Adipocyte (in vitro differentiated cells): ENCODE results near the gene COX4I1.
A peak's percentile ranks its signal among the peaks of the same experiment; 100 is the strongest.

ENCODE experiments used
- DNase-seq: peaks from one replicate; pipeline ENCODE4 v3.0.0-alpha.2; 2015; ENCODE audit warnings: low read depth
- H3K27me3 ChIP-seq: replicated peaks from 2 replicates; pipeline ENCODE4 v1.7.0; 2013; ENCODE audit warnings: mild to moderate bottlenecking, low read length, moderate library complexity; ENCODE audit not compliant: control insufficient read depth, insufficient read depth
- H3K36me3 ChIP-seq: 2 replicates; pipeline ENCODE4 v1.7.0; 2013; ENCODE audit warnings: low read length, mild to moderate bottlenecking, moderate library complexity; ENCODE audit not compliant: control insufficient read depth, insufficient read depth, severe bottlenecking
- H3K4me1 ChIP-seq: 2 replicates; pipeline ENCODE4 v1.7.0; 2013; ENCODE audit warnings: mild to moderate bottlenecking, low read length, moderate library complexity; ENCODE audit not compliant: control insufficient read depth, insufficient read depth
- H3K4me3 ChIP-seq: 2 replicates; pipeline ENCODE4 v1.7.0; 2013; ENCODE audit warnings: mild to moderate bottlenecking, low read length, moderate library complexity
- H3K9ac ChIP-seq: 2 replicates; pipeline ENCODE4 v1.7.0; 2013; ENCODE audit warnings: mild to moderate bottlenecking, low read length, moderate library complexity
- H3K9me3 ChIP-seq: 2 replicates; pipeline ENCODE4 v1.7.0; 2013; ENCODE audit warnings: mild to moderate bottlenecking, low read length, moderate library complexity; ENCODE audit not compliant: control insufficient read depth

The COX4I1 gene

DNA sequence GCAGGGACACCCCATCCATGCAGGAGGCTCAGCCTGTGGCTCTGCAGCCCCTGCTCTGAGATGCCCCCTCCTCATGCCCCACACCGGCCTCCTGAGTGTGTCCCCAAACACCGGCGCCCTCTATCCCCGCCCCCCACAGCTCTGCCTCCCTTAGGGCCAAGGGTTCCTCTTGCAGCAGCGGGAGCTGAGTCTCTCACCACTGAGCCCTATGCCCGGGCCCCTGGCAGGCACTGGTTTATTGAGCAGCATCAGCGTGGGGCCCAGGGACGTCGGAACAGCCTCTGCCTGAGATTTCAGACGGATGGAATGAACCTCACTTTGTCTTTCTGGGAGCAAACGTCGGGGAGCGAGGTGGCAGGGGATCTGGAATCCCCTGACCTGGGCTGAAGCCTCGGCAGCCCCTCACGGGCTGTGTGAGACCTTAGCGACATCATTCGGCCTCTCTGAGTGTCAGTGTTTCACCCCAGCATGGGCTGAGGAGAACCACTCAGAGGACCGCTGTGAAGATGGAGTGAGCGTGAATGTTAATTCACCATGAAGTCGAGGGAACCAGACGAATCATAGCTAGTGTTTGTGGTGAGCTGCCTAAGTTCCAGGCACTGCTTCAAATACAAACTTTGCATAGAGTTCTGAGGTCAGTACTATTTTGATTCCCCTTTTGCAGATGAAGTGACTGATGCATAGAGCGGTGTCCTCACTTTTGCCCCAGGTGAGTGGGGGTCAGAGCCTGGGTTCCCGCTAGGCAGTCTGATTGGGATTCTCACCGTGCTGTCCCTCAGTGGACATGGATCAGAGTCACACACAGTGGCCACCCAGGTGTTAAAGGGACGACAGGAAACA lies 43.3 kb upstream of the COX4I1 start:
- Histone ChIP-seq H3K4me3 (no peak overlapping the region), H3K27me3 (peaks cover 27% of the 10 kb centered on the region), H3K9me3 (no peaks in the 10 kb centered on the region), H3K36me3 (no peaks in the 10 kb centered on the region), H3K4me1 (peaks cover 3% of the 10 kb centered on the region), H3K9ac (no peak overlapping the region)
- no peak for DNase-seq

DNA sequence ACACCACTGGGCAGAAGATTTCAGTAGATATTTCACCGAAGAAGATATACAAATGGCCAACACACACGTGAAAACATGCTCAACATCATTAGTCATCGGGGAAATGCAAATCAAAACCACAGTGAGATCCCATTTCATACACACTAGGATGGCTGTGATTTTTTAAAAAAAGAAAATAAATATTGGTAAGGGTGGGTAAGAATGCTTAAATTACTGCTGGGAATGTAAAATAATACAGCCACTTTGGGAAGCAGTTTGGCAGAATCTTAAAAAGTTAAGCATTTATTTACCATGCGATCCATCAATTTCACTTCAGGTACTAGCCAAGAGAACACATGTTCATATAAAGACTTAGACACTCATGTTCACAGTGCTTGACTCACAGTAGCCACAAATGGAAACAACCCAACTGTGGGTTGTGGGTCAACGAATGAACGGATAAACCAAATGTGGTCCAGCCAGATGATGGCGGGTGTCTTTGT lies 42.1 kb upstream of the COX4I1 start:
- Histone ChIP-seq H3K27me3 (peaks cover 25% of the 10 kb centered on the region), H3K9me3 (no peaks in the 10 kb centered on the region), H3K36me3 (no peaks in the 10 kb centered on the region), H3K4me3 (no peak overlapping the region), H3K9ac (no peak overlapping the region), H3K4me1 (no peaks in the 10 kb centered on the region)
- DNase-seq, result peak; percentile 62

DNA sequence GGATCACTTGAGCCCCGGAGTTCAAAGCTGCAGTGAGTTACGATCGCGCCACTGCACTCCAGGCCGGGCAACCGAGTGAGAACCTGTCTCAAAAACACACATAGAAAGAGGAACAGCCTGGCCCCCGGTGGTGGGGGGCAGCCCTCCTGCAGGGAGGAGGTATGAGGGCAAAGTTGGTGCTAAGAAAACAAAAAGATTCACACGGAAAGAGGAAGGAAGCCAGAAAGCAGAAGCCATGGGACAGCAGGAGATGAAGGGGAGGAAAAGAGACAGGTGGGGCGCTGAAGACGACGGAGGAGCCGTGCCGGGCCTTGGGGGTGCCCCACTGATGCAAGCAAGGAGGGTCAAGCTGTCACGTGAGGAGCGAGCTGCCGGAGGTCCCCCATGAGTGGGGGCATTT lies 40.4 kb upstream of the COX4I1 start:
- no peaks in the 10 kb centered on the region for H3K36me3 ChIP-seq
- H3K4me1 ChIP-seq, result no peaks in the 10 kb centered on the region
- H3K9me3 ChIP-seq, result no peaks in the 10 kb centered on the region
- no peak overlapping the region for H3K9ac ChIP-seq
- H3K27me3 ChIP-seq, result peaks cover 23% of the 10 kb centered on the region
- DNase-seq, result no peak
- no peak overlapping the region for H3K4me3 ChIP-seq

DNA sequence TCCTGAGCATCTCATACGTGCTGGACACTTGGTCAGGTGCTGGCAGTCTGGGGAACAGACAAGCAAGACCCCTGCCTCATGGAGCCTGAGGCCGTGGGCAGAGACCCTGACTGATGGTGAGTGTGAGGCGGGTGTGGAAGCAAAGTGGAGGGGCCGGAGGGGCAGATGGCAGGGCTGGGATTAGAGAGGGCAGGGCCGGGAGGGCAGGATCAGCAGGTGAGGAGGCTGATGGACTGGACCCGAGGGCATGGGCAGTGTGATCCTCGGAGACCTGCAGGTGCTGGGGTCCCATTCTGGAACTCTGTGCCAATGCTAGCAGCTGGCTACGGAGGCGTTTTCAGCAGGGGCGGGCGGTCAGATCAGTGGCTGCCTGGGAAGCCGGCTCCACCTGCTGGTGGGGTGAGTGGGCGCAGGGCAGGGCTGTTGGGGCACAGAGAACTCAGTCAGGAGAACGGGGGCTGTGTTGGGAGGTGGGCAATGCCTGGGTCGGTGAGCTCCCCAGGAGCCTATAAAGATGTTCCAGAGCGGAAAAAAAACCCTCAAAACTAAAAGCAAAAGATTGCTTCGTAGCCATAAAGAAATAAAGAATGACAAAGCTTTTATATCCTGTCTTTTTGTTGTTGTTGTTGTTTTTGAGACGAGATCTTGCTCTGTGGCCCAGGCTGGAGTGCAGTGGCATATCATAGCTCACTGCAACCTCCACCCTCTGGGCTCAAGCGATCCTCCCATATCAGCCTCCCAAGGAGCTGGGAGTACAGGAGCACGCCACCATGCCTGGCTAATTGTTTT lies 39.7 kb upstream of the COX4I1 start:
- Histone ChIP-seq H3K9me3 (no peaks in the 10 kb centered on the region), H3K9ac (no peak overlapping the region), H3K27me3 (peaks cover 23% of the 10 kb centered on the region), H3K4me1 (no peaks in the 10 kb centered on the region), H3K36me3 (no peaks in the 10 kb centered on the region), H3K4me3 (no peak overlapping the region)
- DNase-seq, result no peak

DNA sequence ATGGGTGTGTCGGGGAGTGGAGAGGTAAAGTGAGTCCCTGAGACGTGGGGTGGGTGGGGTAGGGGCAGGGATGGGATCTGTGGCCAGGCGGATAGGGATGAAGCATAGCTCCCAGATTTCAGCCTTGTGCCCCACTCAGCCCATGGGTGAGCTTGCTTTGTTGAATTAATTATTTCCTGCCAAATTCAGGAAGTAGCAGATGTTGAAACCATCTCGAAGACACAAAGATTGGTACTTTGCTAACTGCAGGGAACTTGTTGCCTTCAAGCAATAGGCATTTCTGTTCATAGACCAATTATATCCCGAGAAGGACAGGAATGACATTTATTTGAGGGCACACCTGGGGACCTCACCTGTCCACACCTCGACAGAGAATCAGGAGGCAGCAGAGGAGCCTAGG lies 37.6 kb upstream of the COX4I1 start:
- no peak for DNase-seq
- Histone ChIP-seq H3K4me3 (no peak overlapping the region), H3K4me1 (no peaks in the 10 kb centered on the region), H3K27me3 (peaks cover 23% of the 10 kb centered on the region), H3K36me3 (no peaks in the 10 kb centered on the region), H3K9ac (no peak overlapping the region), H3K9me3 (no peaks in the 10 kb centered on the region)

DNA sequence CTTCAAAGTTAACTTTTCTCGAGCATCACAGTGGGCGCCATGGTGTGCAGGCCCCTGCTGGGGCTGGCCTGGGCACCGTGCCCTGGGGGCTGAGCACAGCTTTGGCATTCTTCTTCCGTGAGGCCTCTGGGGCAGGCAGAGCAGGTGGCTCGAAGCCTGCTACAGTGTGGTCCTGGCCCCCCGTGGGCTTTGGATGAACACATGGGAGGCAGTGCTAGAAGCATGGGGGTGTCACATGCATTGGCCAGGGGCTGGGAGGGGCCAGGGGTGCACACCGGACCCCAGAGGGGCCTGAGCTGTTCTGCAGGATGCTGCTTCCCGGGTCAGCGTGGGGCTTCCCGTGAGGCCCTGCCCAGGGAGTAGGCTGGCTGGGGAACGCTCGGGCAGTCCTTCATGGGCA lies 36.5 kb upstream of the COX4I1 start:
- Histone ChIP-seq H3K4me1 (peaks cover 8% of the 10 kb centered on the region), H3K9me3 (no peaks in the 10 kb centered on the region), H3K4me3 (no peak overlapping the region), H3K36me3 (no peaks in the 10 kb centered on the region), H3K27me3 (peaks cover 23% of the 10 kb centered on the region), H3K9ac (no peak overlapping the region)
- DNase-seq, result no peak

DNA sequence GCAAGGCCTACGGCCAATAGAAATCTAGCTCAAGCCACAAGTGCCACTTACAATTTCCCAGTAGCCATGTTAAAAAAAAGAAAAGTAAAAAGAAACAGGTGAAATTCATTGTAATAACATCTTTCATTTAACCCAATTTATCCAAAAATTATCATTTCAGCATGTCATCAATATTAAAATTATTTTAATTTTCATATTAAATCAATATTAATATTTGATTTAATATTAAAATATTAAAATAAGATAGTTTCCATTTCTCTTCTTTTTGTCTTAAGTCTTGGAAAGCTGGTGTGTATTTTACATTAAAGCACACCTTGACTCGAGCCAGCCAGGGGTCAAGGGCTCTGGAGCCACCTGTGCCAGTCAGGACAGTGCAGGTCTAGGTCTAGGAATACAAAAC lies 35.9 kb upstream of the COX4I1 start:
- H3K4me3 ChIP-seq, result no peak overlapping the region
- H3K36me3 ChIP-seq, result no peaks in the 10 kb centered on the region
- H3K4me1 ChIP-seq, result peaks cover 12% of the 10 kb centered on the region
- no peaks in the 10 kb centered on the region for H3K9me3 ChIP-seq
- DNase-seq, result no peak
- no peak overlapping the region for H3K9ac ChIP-seq
- H3K27me3 ChIP-seq, result peaks cover 23% of the 10 kb centered on the region

DNA sequence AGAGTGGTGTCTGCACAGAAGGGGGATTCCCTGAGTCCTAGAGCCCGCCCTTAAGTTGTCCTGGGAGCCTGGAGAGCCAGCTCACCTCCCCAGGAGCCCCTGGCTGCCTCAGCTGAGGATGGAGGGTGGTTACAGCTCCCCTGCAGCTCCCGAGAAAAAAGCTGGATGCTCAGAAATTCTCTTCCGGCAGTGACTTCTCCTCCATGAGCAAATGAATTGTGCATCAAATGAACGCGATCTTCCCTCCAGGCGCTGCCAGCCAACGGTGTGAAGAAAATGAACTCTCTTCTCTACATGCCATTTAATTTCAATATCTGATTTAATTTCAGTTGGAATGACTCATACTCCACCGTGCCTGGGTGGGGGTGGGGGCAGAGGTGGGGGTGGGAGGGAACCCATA lies 34.3 kb upstream of the COX4I1 start:
- no peak overlapping the region for H3K9ac ChIP-seq
- no peaks in the 10 kb centered on the region for H3K9me3 ChIP-seq
- H3K4me3 ChIP-seq, result no peak overlapping the region
- H3K36me3 ChIP-seq, result no peaks in the 10 kb centered on the region
- H3K27me3 ChIP-seq, result peaks cover 9% of the 10 kb centered on the region
- H3K4me1 ChIP-seq, result peaks cover 12% of the 10 kb centered on the region
- no peak for DNase-seq

DNA sequence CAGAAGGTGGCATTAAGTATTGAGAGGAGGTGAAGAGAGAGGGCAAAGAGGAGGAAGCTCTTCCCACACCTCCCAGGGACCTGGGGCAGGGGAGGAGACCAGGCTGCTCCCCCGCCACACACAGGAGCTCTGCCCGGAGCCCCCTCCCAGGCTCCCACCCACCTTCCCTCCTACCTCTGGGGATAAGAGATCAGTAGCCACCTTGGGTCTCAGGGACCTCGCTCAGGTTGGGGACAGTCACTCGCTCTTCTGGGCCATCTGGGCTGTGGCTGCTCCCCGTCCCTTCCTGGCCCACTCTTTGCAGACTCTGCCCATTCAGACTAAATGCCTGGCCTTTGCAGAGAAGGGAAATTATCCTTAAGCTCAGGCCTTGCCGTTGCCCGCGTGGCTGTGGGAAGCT lies 33.7 kb upstream of the COX4I1 start:
- DNase-seq, result no peak
- Histone ChIP-seq H3K9me3 (no peaks in the 10 kb centered on the region), H3K4me1 (peaks cover 12% of the 10 kb centered on the region), H3K36me3 (peaks cover 6% of the 10 kb centered on the region), H3K9ac (no peak overlapping the region), H3K4me3 (no peak overlapping the region), H3K27me3 (peaks cover 8% of the 10 kb centered on the region)

DNA sequence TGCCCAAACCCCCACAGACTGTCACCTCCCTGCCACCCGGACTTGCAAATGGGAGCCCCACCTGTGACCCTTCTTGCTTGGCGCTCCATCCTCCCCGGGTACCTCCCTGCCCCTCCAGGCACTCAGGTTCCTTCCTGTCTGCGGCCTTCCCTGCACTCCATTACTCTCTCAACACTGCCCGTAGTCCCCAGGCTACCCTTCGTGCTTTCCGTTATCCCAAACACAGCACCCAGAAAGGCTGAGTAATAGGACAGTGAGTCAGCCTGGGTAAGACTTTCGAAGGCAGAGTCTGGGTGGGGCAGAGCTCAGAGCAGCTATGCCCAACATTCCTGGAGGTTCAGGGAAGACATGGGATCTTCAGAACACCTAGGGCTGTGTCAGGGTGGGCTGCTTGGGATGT lies 32.0 kb upstream of the COX4I1 start:
- Histone ChIP-seq H3K36me3 (peaks cover 6% of the 10 kb centered on the region), H3K4me1 (peaks cover 12% of the 10 kb centered on the region), H3K27me3 (peaks cover under 1% of the 10 kb centered on the region), H3K9ac (no peak overlapping the region), H3K9me3 (no peaks in the 10 kb centered on the region), H3K4me3 (no peak overlapping the region)
- peak; percentile 85 for DNase-seq

DNA sequence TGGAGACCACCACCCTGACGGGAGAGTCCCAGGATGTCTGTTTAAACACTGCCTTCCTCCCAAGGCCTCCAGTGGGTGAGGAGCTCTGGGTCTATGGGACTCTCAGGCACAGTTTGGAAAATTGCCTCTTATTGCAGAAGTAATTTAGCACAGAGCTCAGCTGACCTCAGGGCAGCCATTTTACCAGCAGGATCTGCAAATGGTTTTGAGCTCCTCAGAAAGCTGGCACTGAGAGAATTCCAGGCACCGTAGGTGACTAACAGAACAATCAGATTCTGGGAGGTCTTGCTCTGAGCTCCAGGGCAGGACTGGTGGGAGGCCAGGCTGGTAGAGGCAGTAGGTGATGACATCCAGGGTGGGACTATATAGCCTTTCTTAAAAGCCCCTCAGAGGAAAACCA lies 31.3 kb upstream of the COX4I1 start:
- no peak overlapping the region for H3K4me3 ChIP-seq
- peaks cover 12% of the 10 kb centered on the region for H3K4me1 ChIP-seq

More for the DNA sequence above, 31.3 kb upstream of the COX4I1 start:
- Histone ChIP-seq H3K27me3 (no peaks in the 10 kb centered on the region), H3K36me3 (peaks cover 6% of the 10 kb centered on the region), H3K9ac (no peak overlapping the region), H3K9me3 (no peaks in the 10 kb centered on the region)
- no peak for DNase-seq
